Mucosa of descending colon (tissue), 3 donors: ENCODE measurements around the gene RNF113B. TPM values are rescaled to one million over a fixed set of nuclear protein-coding genes. Genes with fewer than 3 reads are reported as not detected.

Source experiments
- ATAC-seq: fragments of 200-7000 bp; cut with Tn5 transposase; one replicate; pipeline ENCODE4 v1.9.1; 2020; ENCODE audit warnings: mild to moderate bottlenecking, moderate library complexity
- DNase-seq, 3 donors: peaks; one replicate each; pipeline ENCODE4 v3.0.0-alpha.2; 2020
- H3K36me3 ChIP-seq: fragments of 200-600 bp; one replicate; pipeline ENCODE4 v1.8.0; 2021; ENCODE audit warnings: low read depth, mild to moderate bottlenecking
- H3K4me1 ChIP-seq: fragments of 200-600 bp; one replicate; pipeline ENCODE4 v1.8.0; 2021; ENCODE audit warnings: low read depth, mild to moderate bottlenecking
- H3K4me3 ChIP-seq: fragments of 200-600 bp; one replicate; pipeline ENCODE4 v1.8.0; 2021; ENCODE audit warnings: mild to moderate bottlenecking
- H3K9me3 ChIP-seq: fragments of 200-600 bp; one replicate; pipeline ENCODE4 v1.8.0; 2021; ENCODE audit warnings: mild to moderate bottlenecking
- CTCF ChIP-seq: fragments of 200-600 bp; IDR thresholded peaks from one replicate; pipeline ENCODE4 v1.8.0; 2022; ENCODE audit warnings: antibody characterized with exemption, mild to moderate bottlenecking
- intact Hi-C, 2 donors: fragments of 100-400 bp; cut with DNase I in 1 of 2; cut with micrococcal nuclease in 1 of 2; formaldehyde crosslinking; loops; one replicate each; pipeline versions ENCODE4 v1.11.0 to v1.11.1; 2022; cut with DNase I, micrococcal nuclease
- total RNA-seq, 3 donors: library from RNA; stranded (reverse); fragmentation: NEBNext Ultra II Directional in 2 of 3; extraction: Animal tissue kit (Norgen Biotek cat#: 25700) in 2 of 3; gene quantifications; one replicate each; pipeline versions ENCODE4 v1.2.1 to v1.2.4, GENCODE V29; 2021 to 2023
- donor health status: DM: no; HTN: no; CAD: no; lungs with moderate emphysema.
- donor health status: DM: no; HTN: no; CAD: no.
- donor health status: DM: no; HTN: yes; CAD: no.

The RNF113B gene
- total RNA-seq, 3 donors from 2014 or later, result not detected

GRCh38 chr13:98155475-98156109 lies 21.5 kb downstream of the RNF113B start:
- no peaks in the 10 kb centered on the region for H3K4me1 ChIP-seq
- ATAC-seq, result no peak
- intact Hi-C loops, result no loop called here

GRCh38 chr13:98150832-98151479 lies 26.1 kb downstream of the RNF113B start:
- no peak overlapping the region for H3K4me3 ChIP-seq
- H3K36me3 ChIP-seq, result no peaks in the 10 kb centered on the region
- DNase-seq, result no peak
- no peak for ATAC-seq
- no peak for TF ChIP-seq CTCF
- H3K4me1 ChIP-seq, result no peaks in the 10 kb centered on the region
- intact Hi-C loops, result no loop called here
- no peaks in the 10 kb centered on the region for H3K9me3 ChIP-seq

More at GRCh38 chr13:98155475-98156109, 21.5 kb downstream of the RNF113B start:
- no peak for TF ChIP-seq CTCF
- H3K36me3 ChIP-seq, result no peaks in the 10 kb centered on the region
- no peak overlapping the region for H3K4me3 ChIP-seq
- no peaks in the 10 kb centered on the region for H3K9me3 ChIP-seq
- DNase-seq, result no peak

- Histone ChIP-seq H3K4me3 (no peak overlapping the region), H3K36me3 (no peaks in the 10 kb centered on the region), H3K4me1 (no peaks in the 10 kb centered on the region), H3K9me3 (no peaks in the 10 kb centered on the region)
- DNase-seq (no peak), ATAC-seq (no peak)
- intact Hi-C loops, result no loop called here
- TF ChIP-seq CTCF, result no peak
Measured at GRCh38 chr13:98147521-98147920, 29.5 kb downstream of the RNF113B start.

- intact Hi-C loops, result no loop called here
- Histone ChIP-seq H3K36me3 (no peaks in the 10 kb centered on the region), H3K4me3 (no peak overlapping the region), H3K4me1 (no peaks in the 10 kb centered on the region), H3K9me3 (no peaks in the 10 kb centered on the region)
- no peak for ATAC-seq
- TF ChIP-seq CTCF, result no peak
- DNase-seq, result peak in 2 of 3 donors; percentile 34 to 37
Measured at GRCh38 chr13:98144801-98145350, 32.2 kb downstream of the RNF113B start.

- ATAC-seq (no peak), DNase-seq (peak in 2 of 3 donors; percentile 23 to 31)
- TF ChIP-seq CTCF, result no peak
- Histone ChIP-seq H3K4me3 (peak overlapping the region; percentile 74), H3K4me1 (no peaks in the 10 kb centered on the region), H3K36me3 (no peaks in the 10 kb centered on the region), H3K9me3 (no peaks in the 10 kb centered on the region)
- intact Hi-C loops, result no loop called here
Measured at GRCh38 chr13:98144027-98144741, 32.9 kb downstream of the RNF113B start.
